ENCODE results near the gene EPHA7.

DNA sequence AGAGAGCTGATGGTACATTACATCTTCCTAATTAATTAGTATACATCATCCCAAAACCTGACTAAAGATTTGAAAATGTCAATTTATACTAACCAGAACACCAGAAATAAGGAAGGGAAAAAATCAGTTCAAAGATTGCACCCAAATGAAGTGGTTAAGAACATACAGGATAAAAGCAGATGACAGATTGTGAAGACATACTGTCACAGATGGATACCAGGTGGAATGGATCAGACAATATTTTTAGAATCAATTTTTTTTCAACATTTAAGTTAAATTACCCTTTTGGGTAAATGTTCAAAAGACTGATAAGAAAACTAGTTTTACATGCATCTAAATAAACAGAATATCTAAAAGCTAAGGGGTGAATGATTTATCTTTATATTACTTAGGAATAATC, 47.6 kb downstream of the EPHA7 start:
- TF ChIP-seq, protein P1, sequence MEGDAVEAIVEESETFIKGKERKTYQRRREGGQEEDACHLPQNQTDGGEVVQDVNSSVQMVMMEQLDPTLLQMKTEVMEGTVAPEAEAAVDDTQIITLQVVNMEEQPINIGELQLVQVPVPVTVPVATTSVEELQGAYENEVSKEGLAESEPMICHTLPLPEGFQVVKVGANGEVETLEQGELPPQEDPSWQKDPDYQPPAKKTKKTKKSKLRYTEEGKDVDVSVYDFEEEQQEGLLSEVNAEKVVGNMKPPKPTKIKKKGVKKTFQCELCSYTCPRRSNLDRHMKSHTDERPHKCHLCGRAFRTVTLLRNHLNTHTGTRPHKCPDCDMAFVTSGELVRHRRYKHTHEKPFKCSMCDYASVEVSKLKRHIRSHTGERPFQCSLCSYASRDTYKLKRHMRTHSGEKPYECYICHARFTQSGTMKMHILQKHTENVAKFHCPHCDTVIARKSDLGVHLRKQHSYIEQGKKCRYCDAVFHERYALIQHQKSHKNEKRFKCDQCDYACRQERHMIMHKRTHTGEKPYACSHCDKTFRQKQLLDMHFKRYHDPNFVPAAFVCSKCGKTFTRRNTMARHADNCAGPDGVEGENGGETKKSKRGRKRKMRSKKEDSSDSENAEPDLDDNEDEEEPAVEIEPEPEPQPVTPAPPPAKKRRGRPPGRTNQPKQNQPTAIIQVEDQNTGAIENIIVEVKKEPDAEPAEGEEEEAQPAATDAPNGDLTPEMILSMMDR (IDR thresholded peaks at IDR 0.05; ENCODE audit: low read depth, low read length, poor library complexity, severe bottlenecking), result no peak
- TF ChIP-seq EZH2phosphoT487 (IDR thresholded peaks at IDR 0.05; ENCODE audit: borderline replicate concordance, low read length), result no peak

All from DOHH2 (cell line).